Glomerular visceral epithelial cell (primary cell): ENCODE results near the gene CFAP65.

Experiments used
- DNase-seq: peaks from one replicate; pipeline ENCODE4 v3.0.0-alpha.2; 2016; ENCODE audit errors: extremely low spot score

The CFAP65 gene

DNA sequence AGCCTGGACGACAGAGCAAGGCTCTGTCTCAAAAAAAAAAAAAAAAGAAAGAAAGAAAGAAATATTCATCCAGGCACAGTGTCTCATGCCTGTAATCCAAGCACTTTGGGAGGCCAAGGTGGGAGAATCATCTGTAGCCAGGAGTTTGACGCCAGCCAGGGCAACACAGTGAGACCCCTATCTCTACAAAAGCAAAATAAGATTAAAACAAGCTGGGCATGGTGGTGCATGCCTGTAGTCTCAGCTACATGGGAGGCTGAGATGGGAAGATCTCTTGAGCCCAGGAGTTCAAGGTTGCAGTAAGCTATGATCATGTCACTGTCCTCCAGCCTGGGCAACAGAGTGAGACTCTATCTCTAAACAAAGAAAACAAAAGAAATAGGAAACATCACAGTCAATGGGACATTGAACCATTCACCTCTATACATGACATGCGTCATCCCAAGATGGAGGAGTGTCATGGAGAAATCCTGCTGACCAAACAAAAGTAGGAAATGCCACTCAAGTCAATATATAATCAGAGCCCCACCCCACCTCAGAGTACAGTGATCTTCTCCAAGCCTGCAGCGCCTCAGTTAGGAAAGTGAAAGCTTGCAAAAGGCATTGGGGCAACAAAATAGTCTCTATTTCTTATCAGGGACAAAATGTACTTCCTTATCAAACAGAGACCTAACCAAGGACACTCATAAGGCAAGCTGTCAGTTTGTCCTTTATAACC lies 66.1 kb downstream of the CFAP65 start:
- DNase-seq = no peak

GRCh38 chr2:218970894-218971293 lies 70.4 kb downstream of the CFAP65 start:
- DNase-seq = no peak

GRCh38 chr2:218964041-218964771 lies 77.1 kb downstream of the CFAP65 start:
- peak; percentile 31 for DNase-seq

- DNase-seq = no peak
Measured at GRCh38 chr2:218963601-218964000, 77.7 kb downstream of the CFAP65 start.

- DNase-seq = peak; percentile 57
Measured at GRCh38 chr2:218962859-218963492, 78.3 kb downstream of the CFAP65 start.

- DNase-seq = no peak
Measured at GRCh38 chr2:218961651-218962570, 79.4 kb downstream of the CFAP65 start.

DNA sequence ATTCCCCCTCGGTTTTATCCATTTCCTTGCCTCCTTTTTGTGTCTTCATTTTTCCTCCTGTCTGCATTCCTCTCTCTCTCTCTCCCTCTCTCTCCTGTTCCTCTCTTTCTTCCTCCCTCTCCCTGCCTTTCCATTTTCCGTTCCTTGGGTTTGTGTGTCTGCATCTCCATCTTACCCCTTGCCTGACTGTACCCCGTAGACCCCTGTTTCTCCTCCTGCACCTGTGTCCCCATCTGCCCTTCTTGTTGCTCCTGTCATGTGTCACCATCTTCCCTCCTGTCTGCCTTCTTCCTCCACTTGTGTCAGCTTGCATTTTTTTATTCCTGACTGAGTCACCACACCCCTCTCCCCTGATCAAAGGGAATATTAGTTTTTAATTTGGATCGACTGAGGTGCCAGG lies 80.1 kb downstream of the CFAP65 start:
- no peak for DNase-seq

DNA sequence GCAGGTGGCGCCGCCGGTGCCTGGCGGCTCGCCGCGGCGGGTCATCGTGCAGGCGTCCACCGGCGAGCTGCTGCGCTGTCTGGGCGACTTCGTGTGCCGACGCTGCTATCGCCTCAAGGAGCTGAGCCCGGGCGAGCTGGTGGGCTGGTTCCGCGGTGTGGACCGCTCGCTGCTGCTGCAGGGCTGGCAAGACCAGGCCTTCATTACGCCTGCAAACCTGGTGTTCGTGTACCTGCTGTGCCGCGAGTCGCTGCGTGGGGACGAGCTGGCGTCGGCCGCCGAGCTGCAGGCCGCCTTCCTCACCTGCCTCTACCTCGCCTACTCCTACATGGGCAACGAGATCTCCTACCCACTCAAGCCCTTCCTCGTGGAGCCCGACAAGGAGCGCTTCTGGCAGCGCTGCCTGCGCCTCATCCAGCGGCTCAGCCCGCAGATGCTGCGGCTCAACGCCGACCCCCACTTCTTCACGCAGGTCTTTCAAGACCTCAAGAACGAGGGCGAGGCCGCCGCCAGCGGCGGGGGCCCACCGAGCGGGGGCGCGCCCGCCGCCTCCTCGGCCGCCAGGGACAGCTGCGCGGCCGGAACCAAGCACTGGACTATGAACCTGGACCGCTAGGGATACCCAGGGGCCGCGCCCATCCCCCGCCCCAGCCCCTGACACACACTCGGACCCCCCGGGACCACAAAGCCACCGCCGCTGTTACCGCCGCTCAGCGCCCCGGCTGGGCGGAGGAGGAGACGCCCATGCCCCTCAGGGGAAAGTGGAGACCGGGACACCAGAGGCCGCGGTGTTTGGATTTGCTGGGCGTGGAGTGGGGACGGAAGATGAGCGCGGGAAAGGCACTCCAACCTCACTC lies 80.8 kb downstream of the CFAP65 start:
- no peak for DNase-seq

- DNase-seq = no peak
Measured at GRCh38 chr2:218959761-218960308, 81.5 kb downstream of the CFAP65 start.

GRCh38 chr2:218959141-218959731 lies 82.1 kb downstream of the CFAP65 start, which contains the start of gene CDK5R2:
CDK5R2 (plus strand) TSS chr2:218959666; CDS start chr2:218959821, 155 bp downstream.
- peak; percentile 82 for DNase-seq

DNA sequence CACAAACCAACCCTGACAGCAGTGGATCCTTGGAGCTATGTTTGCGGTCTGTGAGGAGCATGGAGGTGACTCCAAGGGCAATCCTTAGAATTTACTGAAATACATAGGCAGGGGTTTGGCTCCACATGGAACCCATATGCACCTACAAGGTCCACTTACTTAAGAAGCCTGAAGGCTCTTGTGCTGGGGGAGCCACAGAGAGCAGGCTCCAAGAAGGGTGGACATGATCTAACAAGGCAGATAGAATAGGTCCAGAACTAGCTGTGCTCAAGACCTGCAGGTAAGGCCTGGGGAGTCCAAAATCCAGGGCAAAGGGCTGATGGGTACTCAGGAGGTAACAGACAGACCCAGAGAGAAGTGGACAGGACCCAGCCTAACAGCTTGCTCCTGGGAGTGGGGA lies 83.0 kb downstream of the CFAP65 start:
- no peak for DNase-seq

DNA sequence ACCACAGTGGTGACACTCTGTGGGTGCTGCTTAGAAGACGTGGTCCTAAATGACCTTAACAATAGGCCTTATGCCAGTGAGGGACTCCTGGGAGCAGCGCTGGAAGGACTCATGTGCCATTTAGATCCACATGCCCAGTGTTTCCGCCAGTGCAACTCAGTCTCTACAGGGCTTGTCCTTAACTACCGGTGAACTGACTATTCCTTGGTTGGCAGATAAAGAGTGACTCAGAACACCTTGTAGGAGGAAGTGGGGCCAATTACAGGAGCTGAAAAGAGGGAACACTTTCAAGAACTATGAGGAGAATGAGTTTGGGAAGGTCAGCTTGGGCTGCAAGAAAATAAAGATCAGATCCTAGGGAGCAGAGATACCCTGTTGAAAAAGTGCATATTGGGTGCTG lies 83.6 kb downstream of the CFAP65 start:
- no peak for DNase-seq

DNA sequence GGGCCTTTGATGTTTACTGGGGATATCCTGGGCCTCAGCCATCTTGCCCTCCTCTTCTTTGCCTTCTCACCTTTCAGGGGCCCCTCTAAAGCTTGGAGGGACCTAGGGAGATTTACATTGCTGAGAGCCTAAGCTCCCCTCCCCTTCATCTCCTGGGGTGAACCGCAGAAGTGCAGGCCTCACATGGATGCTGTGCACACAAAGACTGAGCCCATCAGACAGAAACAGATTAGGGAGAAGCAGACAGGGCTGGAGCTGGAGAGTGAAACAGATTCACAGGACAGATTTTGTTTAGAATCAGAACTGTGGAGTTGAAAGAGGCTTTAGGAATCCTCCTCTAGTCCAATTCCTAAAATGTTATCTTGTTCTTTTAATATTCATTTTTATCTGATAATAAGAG lies 85.3 kb downstream of the CFAP65 start:
- no peak for DNase-seq

DNA sequence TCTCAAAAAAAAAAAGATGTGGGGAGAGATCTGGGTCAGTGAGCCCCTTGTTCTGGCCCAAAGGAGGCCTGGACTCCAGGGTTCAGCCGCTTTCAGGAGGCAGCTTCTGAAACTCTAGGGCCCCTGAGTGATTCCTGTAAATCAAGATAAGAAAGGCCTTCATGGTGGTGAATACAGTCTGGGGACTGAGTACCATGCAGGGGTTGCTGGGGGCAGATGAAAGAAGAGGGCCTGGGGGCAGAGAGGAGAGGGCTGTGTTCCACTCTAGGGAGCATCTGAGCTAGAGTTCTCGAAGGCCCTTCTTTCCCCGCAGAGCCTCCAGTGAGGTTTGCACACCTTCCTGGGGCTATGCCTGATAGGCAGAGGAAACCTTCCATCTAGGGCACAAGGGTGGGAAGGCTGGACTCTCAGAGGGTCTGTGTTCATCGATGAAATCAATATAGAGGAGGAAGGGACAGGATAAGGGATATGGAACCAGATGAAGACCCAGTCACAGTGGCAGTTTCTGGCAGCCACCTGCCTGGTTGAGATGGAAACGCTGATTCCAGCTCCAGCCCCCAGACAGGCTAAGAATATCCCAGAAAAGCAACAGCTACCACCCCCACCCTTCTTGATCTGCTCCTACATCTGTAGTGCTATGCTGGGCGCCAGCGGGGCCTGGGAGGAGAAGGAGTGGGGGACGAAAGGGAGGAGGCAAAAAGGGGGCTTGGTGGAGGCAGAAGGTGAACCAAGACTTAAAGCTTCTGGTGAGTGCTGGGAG lies 86.6 kb downstream of the CFAP65 start:
- no peak for DNase-seq

GRCh38 chr2:218953366-218953954 lies 87.9 kb downstream of the CFAP65 start:
- no peak for DNase-seq
